Measurements from ENCODE around the gene VGLL4.

DNA sequence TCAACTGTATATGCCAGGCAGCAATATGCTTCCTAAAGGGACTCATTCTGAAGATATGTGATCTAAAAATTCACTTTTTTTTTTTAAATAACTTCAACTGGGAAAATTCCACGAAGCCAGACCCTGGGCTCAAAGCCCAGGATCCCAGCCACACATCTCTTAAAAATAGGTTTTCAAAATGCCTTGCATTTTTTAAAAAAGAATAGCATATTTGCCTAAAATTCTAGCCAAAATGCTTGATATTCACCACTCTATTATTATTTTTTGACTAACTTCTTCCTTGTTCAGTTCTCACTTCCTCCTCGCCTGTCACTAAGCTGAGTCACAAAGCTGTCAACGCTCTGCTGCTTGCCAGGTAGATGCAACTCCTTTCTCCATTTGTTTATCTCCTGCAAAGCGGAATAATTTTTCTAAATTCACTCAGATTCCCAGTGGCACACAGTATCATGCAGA is 28.0 kb upstream of the VGLL4 start:
- no peak for TF ChIP-seq BHLHE40 (IDR thresholded peaks at IDR 0.05; ENCODE audit: borderline replicate concordance)
- TF ChIP-seq FOXA1 (IDR thresholded peaks at IDR 0.05) = no peak
- no peak for TF ChIP-seq SP1 (IDR thresholded peaks at IDR 0.05)
- TF ChIP-seq LEF1 (IDR thresholded peaks at IDR 0.05; ENCODE audit: borderline replicate concordance) = no peak
- no peak for TF ChIP-seq FOXM1 (IDR thresholded peaks at IDR 0.05; ENCODE audit: borderline replicate concordance)
- no peak for TF ChIP-seq TARDBP (IDR thresholded peaks at IDR 0.05)
- TF ChIP-seq HDGF (IDR thresholded peaks at IDR 0.05; ENCODE audit: borderline replicate concordance) = no peak
- no peak for TF ChIP-seq ZNF384 (IDR thresholded peaks at IDR 0.05)
- no peak for TF ChIP-seq L3MBTL2 (conservative IDR thresholded peaks at IDR 0.05)
- no peak for TF ChIP-seq ARNT (IDR thresholded peaks at IDR 0.05)
- TF ChIP-seq CTBP1 (IDR thresholded peaks at IDR 0.05; ENCODE audit: borderline replicate concordance) = no peak
